RWPE2 (cell line): Measurements from ENCODE around the gene NKAIN2.

Source experiments
- ATAC-seq: fragments of 200-7000 bp; cut with Tn5 transposase; 3 replicates; pipeline ENCODE4 v1.9.1; 2021; ENCODE audit warnings: low read depth
- DNase-seq: peaks from one replicate; pipeline ENCODE4 v3.0.0-alpha.2; 2020; ENCODE audit warnings: low spot score
- H3K27ac ChIP-seq: fragments of 450-650 bp; 2 replicates; pipeline ENCODE4 v1.5.1; 2017; ENCODE audit warnings: mild to moderate bottlenecking; ENCODE audit not compliant: poor library complexity, severe bottlenecking
- H3K27me3 ChIP-seq: fragments of 250-450 bp; sonication (Bioruptor Pico); 2 replicates; pipeline ENCODE4 v1.5.1; 2021; ENCODE audit warnings: mild to moderate bottlenecking, moderate library complexity; ENCODE audit not compliant: insufficient read depth, poor library complexity, severe bottlenecking
- H3K36me3 ChIP-seq: fragments of 250-450 bp; sonication (Bioruptor Pico); 2 replicates; pipeline ENCODE4 v1.5.1; 2020; ENCODE audit warnings: low read depth, mild to moderate bottlenecking, moderate library complexity
- H3K4me1 ChIP-seq: fragments of 250-450 bp; sonication (Bioruptor Pico); 2 replicates; pipeline ENCODE4 v1.5.1; 2021; ENCODE audit warnings: mild to moderate bottlenecking, moderate library complexity; ENCODE audit not compliant: insufficient read depth, poor library complexity, severe bottlenecking
- H3K4me3 ChIP-seq: fragments of 250-450 bp; sonication (Bioruptor Pico); 2 replicates; pipeline ENCODE4 v1.5.1; 2021; ENCODE audit warnings: mild to moderate bottlenecking, moderate library complexity; ENCODE audit not compliant: severe bottlenecking
- H3K9me3 ChIP-seq: fragments of 250-450 bp; sonication (Bioruptor Pico); 2 replicates; pipeline ENCODE4 v1.5.1; 2021; ENCODE audit warnings: mild to moderate bottlenecking, moderate library complexity; ENCODE audit not compliant: severe bottlenecking
- TF ChIP-seq, protein P1 (sequence below): fragments of 450-650 bp; IDR thresholded peaks from one replicate; pipeline ENCODE4 v1.5.1; 2017; ENCODE audit warnings: mild to moderate bottlenecking, moderate library complexity; ENCODE audit not compliant: poor library complexity, severe bottlenecking

NKAIN2 gene

GRCh38 chr6:123879749-123880148 lies 76.1 kb downstream of the NKAIN2 start:
- TF ChIP-seq, protein P1, sequence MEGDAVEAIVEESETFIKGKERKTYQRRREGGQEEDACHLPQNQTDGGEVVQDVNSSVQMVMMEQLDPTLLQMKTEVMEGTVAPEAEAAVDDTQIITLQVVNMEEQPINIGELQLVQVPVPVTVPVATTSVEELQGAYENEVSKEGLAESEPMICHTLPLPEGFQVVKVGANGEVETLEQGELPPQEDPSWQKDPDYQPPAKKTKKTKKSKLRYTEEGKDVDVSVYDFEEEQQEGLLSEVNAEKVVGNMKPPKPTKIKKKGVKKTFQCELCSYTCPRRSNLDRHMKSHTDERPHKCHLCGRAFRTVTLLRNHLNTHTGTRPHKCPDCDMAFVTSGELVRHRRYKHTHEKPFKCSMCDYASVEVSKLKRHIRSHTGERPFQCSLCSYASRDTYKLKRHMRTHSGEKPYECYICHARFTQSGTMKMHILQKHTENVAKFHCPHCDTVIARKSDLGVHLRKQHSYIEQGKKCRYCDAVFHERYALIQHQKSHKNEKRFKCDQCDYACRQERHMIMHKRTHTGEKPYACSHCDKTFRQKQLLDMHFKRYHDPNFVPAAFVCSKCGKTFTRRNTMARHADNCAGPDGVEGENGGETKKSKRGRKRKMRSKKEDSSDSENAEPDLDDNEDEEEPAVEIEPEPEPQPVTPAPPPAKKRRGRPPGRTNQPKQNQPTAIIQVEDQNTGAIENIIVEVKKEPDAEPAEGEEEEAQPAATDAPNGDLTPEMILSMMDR, result no peak
- ATAC-seq, result no peak

DNA sequence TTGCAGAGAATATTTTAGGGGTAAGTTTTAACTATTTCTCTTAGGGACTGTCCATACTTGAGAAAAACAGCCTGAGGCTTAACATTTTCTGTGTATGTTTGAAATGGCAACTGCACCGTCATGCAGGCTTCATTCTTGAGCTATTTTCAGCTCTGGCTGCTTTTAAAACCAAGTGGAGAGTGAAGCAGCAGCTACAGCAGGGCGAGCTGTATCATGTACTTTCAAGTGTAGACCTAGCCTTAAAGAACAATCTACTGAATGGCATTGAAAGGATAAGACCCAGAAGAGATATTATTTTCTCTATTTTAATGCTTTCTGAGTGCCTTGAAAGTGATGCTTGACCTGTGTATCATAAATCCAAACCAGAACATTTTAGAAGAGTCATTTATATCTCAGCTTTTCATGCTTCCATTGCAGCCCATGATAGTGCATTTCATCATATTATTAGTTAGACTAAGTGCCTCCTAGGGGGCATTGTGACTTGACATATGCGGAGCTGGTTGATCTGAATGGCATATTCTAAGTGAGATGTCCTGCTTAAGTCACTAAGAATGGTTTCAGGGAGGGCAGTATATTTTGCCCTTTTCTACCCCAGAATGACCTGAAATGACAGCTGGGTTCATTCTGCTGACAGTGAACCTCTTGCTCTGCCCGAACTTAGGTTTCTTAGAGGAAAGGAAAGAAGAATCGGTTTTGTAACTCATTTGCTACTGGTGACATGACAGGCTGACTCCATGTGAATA lies 85.3 kb downstream of the NKAIN2 start:
- DNase-seq (no peak), ATAC-seq (no peak)
- no peaks in the 10 kb centered on the region for H3K4me1 ChIP-seq
- H3K4me3 ChIP-seq, result no peak overlapping the region
- TF ChIP-seq, protein P1, result no peak
- no peaks in the 10 kb centered on the region for H3K27me3 ChIP-seq
- no peaks in the 10 kb centered on the region for H3K36me3 ChIP-seq
- H3K9me3 ChIP-seq, result no peaks in the 10 kb centered on the region
- H3K27ac ChIP-seq, result no peak overlapping the region

More at GRCh38 chr6:123879749-123880148, 76.1 kb downstream of the NKAIN2 start:
- H3K4me1 ChIP-seq, result no peaks in the 10 kb centered on the region
- no peak overlapping the region for H3K4me3 ChIP-seq
- no peaks in the 10 kb centered on the region for H3K27me3 ChIP-seq
- H3K36me3 ChIP-seq, result no peaks in the 10 kb centered on the region
- no peak overlapping the region for H3K27ac ChIP-seq
- H3K9me3 ChIP-seq, result no peaks in the 10 kb centered on the region
- no peak for DNase-seq

DNA sequence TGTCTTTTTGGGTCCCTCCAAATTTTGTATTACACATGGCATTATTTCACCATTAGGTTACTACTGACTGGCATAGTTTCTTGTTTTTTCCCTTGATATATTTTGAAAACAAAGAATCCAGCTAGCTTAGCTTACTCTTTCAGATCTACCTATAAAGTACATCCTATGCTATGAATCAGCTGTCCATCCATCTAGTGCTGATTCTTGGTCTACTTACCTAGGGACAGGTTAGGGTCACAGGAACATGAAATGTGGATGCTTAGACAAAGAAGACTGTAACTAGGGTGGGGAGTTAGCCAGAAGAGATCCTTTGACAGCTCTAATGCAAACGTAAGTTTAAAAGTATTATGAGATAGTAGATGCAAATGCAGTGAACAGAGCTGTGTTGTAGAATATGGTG lies 91.7 kb downstream of the NKAIN2 start:
- TF ChIP-seq, protein P1, result no peak
- no peak overlapping the region for H3K4me3 ChIP-seq

GRCh38 chr6:123895806-123896205 lies 92.1 kb downstream of the NKAIN2 start:
- no peak for DNase-seq

More for the DNA sequence above, 91.7 kb downstream of the NKAIN2 start:
- no peak for DNase-seq
- no peak for ATAC-seq
- no peaks in the 10 kb centered on the region for H3K9me3 ChIP-seq
- H3K36me3 ChIP-seq, result no peaks in the 10 kb centered on the region
- H3K4me1 ChIP-seq, result no peaks in the 10 kb centered on the region
- no peak overlapping the region for H3K27ac ChIP-seq
- no peaks in the 10 kb centered on the region for H3K27me3 ChIP-seq

More at GRCh38 chr6:123895806-123896205, 92.1 kb downstream of the NKAIN2 start:
- H3K4me3 ChIP-seq, result no peak overlapping the region
- no peaks in the 10 kb centered on the region for H3K4me1 ChIP-seq
- TF ChIP-seq, protein P1, result no peak
- H3K27ac ChIP-seq, result no peak overlapping the region
- no peaks in the 10 kb centered on the region for H3K36me3 ChIP-seq
- ATAC-seq, result no peak
- H3K9me3 ChIP-seq, result no peaks in the 10 kb centered on the region
- H3K27me3 ChIP-seq, result no peaks in the 10 kb centered on the region
